Measurements from ENCODE around the gene AGBL2.

GRCh38 chr11:47616726-47617416 is 98.3 kb downstream of the AGBL2 start:
- TF ChIP-seq CTCF (IDR thresholded peaks at IDR 0.05) (peak in 2 of 4 experiments; percentile 41 to 45), POLR2AphosphoS5 (IDR thresholded peaks at IDR 0.05) (no peak)
